Ecto neural progenitor cell (in vitro differentiated cells): ENCODE measurements around the gene TSPAN3.

Experiments
- DNase-seq: peaks from one replicate; pipeline ENCODE4 v3.0.0-alpha.2; 2018; ENCODE audit warnings: low spot score

Gene TSPAN3

DNA sequence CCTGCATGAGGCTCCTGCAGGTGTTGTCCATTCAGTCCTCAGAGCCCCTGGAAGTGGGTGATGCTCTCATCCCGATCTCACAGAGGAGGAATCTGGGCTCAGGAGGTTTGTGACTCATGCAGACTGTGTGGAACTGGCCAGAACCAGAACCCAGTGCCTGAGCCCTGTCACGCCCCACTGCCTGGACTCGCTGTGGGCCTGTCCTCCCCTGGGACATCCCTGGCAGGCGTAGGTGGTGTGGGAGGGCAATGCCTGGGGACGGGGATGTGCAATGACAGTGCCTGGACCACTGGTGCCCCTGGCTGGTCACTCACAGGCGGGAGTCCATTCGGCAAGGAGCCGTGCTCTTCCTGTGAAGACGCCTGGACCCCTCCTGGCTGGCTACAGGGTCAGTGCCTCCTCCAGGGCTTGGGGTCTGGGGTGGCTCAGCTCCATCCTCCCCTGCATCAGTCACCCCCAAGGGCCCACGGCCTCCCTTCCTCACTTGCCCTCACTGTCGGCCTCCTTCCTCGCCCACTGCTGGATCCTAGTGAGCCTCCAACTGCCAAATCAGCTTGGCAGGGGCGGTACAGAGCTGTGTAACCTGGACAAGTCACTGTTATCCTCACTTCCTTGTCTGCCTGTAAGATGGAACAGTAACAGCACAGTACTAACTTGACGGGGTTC is 61.1 kb downstream of the TSPAN3 start:
- no peak for DNase-seq

DNA sequence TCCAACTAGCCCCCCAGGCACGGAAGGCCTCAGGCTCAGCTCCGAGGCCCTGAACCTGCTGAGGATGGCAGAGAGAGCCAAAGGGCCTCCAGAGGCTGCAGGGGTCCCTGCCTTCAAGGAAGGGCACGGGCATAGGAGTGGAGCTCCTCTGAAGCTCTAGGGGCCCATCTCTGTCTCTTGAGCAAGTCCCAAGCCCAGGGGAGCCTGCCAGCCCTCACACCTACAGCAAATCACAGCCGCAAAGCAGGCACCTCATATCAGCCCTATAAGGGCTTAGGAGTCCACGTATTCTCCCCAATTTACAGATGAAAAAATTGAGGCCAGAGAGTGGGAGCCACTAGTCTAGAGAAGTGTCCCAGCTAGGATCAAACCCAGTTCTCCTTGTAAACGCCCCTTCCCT is 61.7 kb downstream of the TSPAN3 start:
- no peak for DNase-seq

GRCh38 chr15:77004189-77004588 is 66.7 kb downstream of the TSPAN3 start:
- no peak for DNase-seq

DNA sequence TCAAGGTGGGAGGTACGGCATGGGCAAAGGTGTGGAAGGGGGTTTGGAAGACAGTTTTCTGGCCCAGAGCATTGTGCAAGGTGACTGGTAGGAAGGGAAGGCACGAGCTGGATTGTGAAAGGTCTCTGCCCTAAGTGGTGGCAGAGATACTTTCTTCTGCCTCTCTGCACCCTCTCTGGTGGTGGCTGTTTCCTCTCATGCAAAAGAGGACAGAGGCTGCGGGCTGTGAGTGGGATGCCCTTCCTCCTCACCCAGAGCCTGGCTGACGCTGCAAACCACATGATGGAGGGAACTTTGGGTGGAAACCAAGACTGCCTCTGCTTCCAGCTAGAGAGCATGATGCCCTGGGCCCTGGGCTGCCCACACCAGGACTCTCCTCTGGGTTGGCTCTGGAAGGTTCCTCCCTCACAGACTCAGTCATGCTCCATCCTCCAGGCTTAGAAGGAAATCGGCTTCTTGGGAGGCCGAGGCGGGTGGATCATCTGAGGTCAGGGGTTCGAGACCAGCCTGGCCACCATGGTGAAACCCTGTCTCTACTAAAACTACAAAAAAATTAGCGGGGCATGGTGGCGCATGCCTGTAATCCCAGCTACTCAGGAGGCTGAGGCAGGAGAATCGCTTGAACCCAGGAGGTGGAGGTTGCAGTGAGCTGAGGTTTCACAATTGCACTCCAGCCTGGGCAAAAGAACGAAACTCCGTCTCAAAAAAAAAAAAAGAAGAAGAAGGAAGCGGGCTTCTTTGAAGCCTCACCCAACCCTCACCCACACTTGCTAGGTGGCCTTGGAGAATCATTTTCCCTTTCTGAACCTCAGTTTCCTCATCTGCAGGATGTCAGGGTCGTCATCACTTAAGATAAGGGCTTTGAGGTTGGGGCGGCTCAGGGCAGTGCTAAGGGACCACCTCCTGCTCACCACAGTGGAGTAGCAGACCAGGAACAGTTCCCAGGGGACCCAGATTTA is 67.7 kb downstream of the TSPAN3 start:
- DNase-seq: no peak

- no peak for DNase-seq
Measured at GRCh38 chr15:77002436-77002835, 68.5 kb downstream of the TSPAN3 start.

GRCh38 chr15:77001966-77002365 is 68.9 kb downstream of the TSPAN3 start:
- no peak for DNase-seq

- no peak for DNase-seq
Measured at GRCh38 chr15:77001351-77001750, 69.6 kb downstream of the TSPAN3 start.

DNA sequence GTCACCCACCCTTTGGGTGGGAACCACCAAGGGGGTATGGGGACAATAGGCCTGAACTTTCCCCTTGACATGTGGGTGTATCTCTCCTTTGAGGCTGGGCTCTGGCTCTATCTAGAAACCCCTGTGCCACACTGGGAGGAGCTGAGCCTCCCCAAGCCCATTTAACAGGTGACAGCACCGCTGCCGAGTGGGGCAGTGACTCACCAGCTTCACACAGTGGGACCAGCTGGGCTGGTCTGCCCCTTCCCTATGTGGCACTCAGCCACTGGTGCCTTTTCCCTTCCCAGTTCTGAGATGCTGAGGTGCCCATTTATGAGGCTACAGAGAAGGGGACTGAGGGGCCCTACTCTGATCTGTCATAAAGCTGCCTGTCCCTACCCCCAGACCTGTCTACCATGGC is 70.9 kb downstream of the TSPAN3 start:
- no peak for DNase-seq

DNA sequence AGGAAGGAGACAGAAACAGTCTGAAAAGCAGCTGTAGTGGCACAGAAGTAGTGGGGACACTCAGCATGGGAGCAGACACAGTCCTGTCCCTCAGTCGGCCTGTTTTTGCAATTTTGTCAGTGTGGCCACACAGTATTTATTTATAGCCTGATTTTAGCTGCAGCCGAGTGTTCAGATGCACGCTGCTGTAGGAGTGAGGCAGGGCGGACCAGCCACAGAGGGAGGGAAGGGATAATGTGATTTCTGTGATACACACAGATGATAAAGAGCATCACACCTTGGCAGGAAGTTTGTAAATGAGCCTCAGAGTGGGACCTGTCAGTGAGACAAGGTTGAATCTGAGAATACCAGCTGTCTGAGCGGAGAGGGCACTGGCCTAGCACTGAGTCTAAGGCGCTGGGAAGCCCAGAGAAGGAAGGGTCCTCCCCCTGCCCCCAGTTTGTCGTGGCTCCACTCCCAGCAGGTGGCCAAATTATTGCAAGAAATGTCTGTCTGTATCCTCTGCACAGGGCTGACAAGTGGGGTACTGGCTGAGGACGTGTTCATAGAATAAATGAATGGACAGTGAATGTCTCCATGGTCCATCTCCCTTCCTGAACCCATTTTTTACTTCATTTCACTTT is 72.1 kb downstream of the TSPAN3 start:
- DNase-seq: no peak

GRCh38 chr15:76996526-76997401 is 74.1 kb downstream of the TSPAN3 start:
- DNase-seq: no peak

GRCh38 chr15:76996076-76996525 is 74.8 kb downstream of the TSPAN3 start:
- DNase-seq: no peak

DNA sequence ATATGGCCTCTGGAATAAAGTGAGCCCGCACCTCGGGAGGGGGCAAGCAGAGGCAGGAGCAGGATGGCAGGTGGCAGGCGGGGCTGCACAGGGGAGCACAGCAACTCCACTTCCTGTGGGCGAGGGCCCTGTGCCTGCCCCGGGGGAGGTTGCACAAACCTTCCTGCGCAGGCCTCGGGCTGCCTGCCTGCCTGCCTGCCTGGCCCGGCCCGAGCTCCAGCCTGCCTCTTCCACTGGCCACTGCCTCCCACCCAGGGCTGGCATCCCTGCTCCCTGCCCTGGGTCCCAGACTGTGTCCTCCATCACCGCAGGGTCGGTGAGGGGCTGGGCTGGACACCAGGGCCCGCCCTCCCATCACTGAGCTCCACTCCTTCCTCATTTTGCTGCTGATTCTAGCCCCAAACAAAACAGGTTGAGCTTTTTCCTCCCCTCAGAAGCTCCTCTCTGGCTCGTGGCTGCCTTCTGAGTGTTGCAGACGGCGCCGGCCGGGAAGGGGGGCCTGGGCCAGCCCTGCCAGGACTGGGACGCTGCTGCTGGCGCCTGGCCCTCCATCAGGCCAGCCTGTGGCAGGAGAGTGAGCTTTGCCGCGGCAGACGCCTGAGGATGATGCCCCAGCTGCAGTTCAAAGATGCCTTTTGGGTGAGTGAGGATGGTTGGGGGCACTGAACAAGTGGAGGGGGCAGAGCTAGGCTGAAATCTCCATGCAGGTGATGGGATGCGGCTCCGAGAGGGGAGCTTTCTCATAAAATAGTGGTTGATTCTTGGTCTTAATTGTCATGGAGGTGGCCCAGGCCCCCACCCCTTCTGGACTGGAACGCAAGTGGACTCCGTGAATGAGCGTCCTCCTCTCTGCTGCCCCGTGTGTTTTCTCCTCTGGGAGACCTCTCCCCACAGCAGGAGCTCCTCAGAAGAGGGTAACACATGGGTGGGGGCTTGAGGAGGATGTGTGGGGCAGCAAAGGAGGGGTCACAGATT is 75.7 kb downstream of the TSPAN3 start, which contains the start of gene PSTPIP1:
TSS of gene PSTPIP1 (plus strand) at position 156 of the 975 bp plus-strand sequence. CDS start at position 604, 448 bp downstream.
- no peak for DNase-seq

- no peak for DNase-seq
Measured at GRCh38 chr15:76994496-76994895, 76.4 kb downstream of the TSPAN3 start.

GRCh38 chr15:76994001-76994400 is 76.9 kb downstream of the TSPAN3 start:
- no peak for DNase-seq

DNA sequence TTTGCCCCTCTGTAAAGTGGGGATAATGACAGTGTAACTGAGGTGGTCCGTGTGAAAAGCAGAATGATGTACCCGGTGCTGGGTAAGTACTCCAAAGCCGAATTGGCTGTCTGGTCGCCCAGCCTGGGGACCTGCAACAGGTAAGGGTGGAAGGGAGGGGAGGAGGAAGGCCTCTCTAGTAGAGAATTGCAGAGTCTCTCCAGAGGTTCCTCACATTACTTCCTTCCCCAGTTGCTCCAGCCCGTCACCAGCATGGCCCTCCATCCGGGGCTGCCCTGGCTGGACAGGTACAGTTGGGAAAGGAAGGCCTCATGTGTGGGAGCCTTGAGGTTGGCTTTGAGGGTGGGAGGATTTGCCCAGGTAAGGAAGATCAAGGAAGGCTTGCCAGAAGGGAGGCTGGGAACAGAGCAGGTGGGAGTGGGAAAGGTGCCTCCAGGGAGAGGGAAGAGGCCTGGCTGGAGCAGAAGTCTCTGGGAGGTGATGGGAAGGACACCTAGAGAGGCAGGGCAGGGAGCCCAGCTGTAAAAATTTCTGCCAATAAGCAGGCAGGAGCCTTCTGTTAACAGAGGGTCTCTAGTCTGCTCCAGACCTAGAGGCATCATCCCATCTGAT is 77.7 kb downstream of the TSPAN3 start:
- no peak for DNase-seq

- no peak for DNase-seq
Measured at GRCh38 chr15:76991741-76992645, 78.9 kb downstream of the TSPAN3 start.
